SK-N-SH (cell line): ENCODE data around the gene SETD1A.

ENCODE experiments used
- EP300 ChIP-seq, 2 experiments: IDR thresholded peaks; 2 replicates each; pipeline versions ENCODE4 v1.4.0 to v1.6.1; 2012; ENCODE audit warnings: borderline replicate concordance in 1 of 2, low read depth in 1 of 2, low read length in 1 of 2
- MXI1 ChIP-seq: IDR thresholded peaks from 2 replicates; pipeline ENCODE4 v1.6.1; 2012; ENCODE audit warnings: mild to moderate bottlenecking, low read depth, low read length, improper control_type of control experiment
- NRF1 ChIP-seq: IDR thresholded peaks from 2 replicates; pipeline ENCODE4 v1.6.1; 2012; ENCODE audit warnings: low read depth, mild to moderate bottlenecking, low read length
- POLR2AphosphoS5 ChIP-seq: IDR thresholded peaks from 2 replicates; pipeline ENCODE4 v1.6.1; 2012; ENCODE audit warnings: low read depth, low read length
- RXRA ChIP-seq: IDR thresholded peaks from 2 replicates; pipeline ENCODE4 v1.4.0; 2012; ENCODE audit warnings: low read depth, mild to moderate bottlenecking, borderline replicate concordance
- SMC3 ChIP-seq: IDR thresholded peaks from 2 replicates; pipeline ENCODE4 v1.6.1; 2012; ENCODE audit warnings: low read depth, low read length, improper control_type of control experiment
- TF ChIP-seq, protein P1 (sequence below): fragments of 200-600 bp; sonication (generic); IDR thresholded peaks from 2 replicates; pipeline ENCODE4 v1.6.1; 2017; ENCODE audit warnings: antibody characterized with exemption, mild to moderate bottlenecking, moderate library complexity
- TF ChIP-seq, protein P2 (sequence below): IDR thresholded peaks from 2 replicates; pipeline ENCODE4 v1.4.0; 2012; ENCODE audit warnings: low read depth, borderline replicate concordance

DNA sequence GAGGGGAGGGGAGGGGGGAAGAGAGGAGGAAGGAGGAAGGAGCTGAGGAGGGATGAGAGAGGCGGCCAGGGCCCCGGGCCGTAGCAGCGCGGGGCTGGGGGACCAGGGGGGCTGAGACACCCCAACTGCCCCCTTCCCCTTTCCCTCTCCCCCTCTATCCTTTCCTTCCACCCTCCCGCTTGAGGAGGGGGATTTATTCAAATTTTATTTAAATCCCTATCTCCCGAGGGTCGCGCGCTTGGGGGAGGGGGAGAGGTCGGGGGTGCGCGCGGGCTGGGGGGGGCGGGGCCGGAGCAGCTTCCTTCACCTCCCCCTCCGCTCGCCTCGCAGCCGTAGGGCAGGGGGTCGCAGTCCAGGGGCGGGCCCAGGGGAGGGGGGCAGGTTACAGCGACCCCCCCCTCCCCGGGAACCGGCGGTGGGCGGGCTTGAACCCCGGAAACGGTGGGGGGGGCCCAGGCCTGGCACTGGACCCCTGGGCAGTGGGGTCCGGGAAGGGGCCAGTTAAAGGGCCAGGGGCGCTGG is 33.9 kb upstream of the SETD1A start, which contains the start of gene FBXL19:
- TF ChIP-seq MXI1, result no peak
- TF ChIP-seq, protein P1, sequence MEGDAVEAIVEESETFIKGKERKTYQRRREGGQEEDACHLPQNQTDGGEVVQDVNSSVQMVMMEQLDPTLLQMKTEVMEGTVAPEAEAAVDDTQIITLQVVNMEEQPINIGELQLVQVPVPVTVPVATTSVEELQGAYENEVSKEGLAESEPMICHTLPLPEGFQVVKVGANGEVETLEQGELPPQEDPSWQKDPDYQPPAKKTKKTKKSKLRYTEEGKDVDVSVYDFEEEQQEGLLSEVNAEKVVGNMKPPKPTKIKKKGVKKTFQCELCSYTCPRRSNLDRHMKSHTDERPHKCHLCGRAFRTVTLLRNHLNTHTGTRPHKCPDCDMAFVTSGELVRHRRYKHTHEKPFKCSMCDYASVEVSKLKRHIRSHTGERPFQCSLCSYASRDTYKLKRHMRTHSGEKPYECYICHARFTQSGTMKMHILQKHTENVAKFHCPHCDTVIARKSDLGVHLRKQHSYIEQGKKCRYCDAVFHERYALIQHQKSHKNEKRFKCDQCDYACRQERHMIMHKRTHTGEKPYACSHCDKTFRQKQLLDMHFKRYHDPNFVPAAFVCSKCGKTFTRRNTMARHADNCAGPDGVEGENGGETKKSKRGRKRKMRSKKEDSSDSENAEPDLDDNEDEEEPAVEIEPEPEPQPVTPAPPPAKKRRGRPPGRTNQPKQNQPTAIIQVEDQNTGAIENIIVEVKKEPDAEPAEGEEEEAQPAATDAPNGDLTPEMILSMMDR, result no peak
- TF ChIP-seq NRF1, result no peak
- TF ChIP-seq, protein P2, sequence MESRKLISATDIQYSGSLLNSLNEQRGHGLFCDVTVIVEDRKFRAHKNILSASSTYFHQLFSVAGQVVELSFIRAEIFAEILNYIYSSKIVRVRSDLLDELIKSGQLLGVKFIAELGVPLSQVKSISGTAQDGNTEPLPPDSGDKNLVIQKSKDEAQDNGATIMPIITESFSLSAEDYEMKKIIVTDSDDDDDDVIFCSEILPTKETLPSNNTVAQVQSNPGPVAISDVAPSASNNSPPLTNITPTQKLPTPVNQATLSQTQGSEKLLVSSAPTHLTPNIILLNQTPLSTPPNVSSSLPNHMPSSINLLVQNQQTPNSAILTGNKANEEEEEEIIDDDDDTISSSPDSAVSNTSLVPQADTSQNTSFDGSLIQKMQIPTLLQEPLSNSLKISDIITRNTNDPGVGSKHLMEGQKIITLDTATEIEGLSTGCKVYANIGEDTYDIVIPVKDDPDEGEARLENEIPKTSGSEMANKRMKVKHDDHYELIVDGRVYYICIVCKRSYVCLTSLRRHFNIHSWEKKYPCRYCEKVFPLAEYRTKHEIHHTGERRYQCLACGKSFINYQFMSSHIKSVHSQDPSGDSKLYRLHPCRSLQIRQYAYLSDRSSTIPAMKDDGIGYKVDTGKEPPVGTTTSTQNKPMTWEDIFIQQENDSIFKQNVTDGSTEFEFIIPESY, result no peak
- TF ChIP-seq POLR2AphosphoS5, result no peak
- TF ChIP-seq SMC3, result no peak
- TF ChIP-seq EP300 (IDR thresholded peaks at IDR 0.05; ENCODE audit: borderline replicate concordance in 1 of 2, low read depth in 1 of 2, low read length in 1 of 2), result no peak
- no peak for TF ChIP-seq RXRA
